Hepatocyte (in vitro differentiated cells): ENCODE data around the gene PPP6R2.

Experiments used
- CTCF ChIP-seq: fragments of 200-600 bp; sonication (generic); IDR thresholded peaks from 2 replicates; pipeline ENCODE4 v1.5.1; 2016; ENCODE audit warnings: antibody characterized with exemption, mild to moderate bottlenecking; ENCODE audit not compliant: poor library complexity
- EZH2 ChIP-seq: fragments of 200-600 bp; sonication (generic); IDR thresholded peaks from 2 replicates; pipeline ENCODE4 v1.6.1; 2016; ENCODE audit warnings: antibody characterized with exemption, mild to moderate bottlenecking, borderline replicate concordance
- EZH2phosphoT487 ChIP-seq: fragments of 200-600 bp; sonication (generic); IDR thresholded peaks from one replicate; pipeline ENCODE4 v1.6.1; 2018; ENCODE audit warnings: antibody characterized with exemption, mild to moderate bottlenecking, low read depth, moderate library complexity; ENCODE audit not compliant: unreplicated experiment, severe bottlenecking

- TF ChIP-seq CTCF (peak; percentile 28), EZH2 (no peak), EZH2phosphoT487 (no peak)
Observed at GRCh38 chr22:50456466-50457234, 113.5 kb downstream of the PPP6R2 start.
